ENCODE measurements around the gene CRIP1. TPM values are rescaled to one million over a fixed set of nuclear protein-coding genes. Genes with fewer than 3 reads are reported as not detected.

The CRIP1 gene
- polyA plus RNA-seq, 4 donors: 27.1 to 44.2 (median 36.0) TPM

- no peak for DNase-seq (ENCODE audit: low read depth in 4 of 4, low spot score in 3 of 4)
Observed at GRCh38 chr14:105479431-105480158, 7.1 kb upstream of the CRIP1 start.

- no peak for DNase-seq (ENCODE audit: low read depth in 4 of 4, low spot score in 3 of 4)
Observed at GRCh38 chr14:105480199-105480746, 6.4 kb upstream of the CRIP1 start.

- peak; percentile 84 to 93 (median 86) for DNase-seq (ENCODE audit: low read depth in 4 of 4, low spot score in 3 of 4)
Observed at GRCh38 chr14:105480807-105481801, 5.6 kb upstream of the CRIP1 start.

DNA sequence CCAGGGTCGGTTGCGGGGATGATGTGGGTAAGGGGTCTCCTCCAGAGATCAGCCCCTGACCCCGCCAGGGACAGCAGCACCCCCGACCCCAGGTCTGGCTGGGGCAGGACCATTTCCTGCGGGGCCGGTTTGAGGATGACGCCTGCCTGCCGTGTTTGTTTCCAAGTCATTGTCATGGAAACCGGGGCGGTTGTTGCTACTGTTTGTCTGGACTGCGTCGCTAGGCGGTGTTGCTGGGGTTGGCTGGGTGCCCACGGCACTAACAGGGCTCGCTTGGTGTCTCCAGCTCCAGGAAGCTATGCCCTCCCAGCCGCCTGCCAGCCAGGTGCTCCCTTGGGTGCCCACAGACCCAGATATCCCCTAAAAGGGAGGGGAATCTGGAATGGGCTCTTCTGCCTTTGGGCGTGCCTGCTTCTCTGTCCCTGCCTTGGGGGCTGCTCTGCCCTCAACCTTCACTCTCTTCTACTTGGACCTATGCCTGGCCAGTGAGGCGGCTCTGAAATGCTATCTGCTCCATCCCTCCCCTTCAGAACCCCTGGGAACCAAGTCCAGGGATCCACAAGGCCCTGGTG is 4.7 kb upstream of the CRIP1 start:
- peak; percentile 91 to 94 (median 92) for DNase-seq (ENCODE audit: low read depth in 4 of 4, low spot score in 3 of 4)

DNA sequence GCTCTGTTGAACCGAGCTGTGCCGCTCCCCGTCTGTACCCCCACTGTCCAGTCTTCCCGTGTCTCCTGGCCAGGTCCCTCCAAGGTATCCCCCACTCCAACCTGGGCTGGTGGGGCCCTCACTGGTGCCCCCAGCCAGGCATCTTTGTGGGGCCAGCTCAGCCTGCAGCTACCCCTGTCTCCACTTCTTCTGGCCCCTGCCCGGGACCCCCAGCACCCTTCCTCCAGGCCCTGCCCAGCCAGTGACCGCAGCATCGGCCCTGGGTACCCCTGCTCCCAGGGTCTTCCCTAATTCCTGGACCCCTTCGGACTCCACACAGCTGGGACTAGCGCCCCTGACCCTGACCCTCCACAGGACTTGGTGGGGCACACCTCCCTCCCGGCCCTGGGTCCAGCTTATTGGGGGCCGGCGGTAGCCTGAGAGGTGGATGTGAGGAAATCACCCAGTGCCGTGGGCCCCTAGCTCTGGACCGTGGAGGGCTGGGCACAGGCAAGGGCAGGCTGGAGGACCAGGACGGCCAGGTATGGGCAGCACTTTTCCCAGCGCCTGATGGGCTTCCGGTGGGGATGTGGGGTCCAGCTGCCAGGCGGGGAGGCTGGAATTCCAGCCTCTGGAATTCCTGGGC is 4.1 kb upstream of the CRIP1 start:
- DNase-seq (ENCODE audit: low read depth in 4 of 4, low spot score in 3 of 4): no peak

DNA sequence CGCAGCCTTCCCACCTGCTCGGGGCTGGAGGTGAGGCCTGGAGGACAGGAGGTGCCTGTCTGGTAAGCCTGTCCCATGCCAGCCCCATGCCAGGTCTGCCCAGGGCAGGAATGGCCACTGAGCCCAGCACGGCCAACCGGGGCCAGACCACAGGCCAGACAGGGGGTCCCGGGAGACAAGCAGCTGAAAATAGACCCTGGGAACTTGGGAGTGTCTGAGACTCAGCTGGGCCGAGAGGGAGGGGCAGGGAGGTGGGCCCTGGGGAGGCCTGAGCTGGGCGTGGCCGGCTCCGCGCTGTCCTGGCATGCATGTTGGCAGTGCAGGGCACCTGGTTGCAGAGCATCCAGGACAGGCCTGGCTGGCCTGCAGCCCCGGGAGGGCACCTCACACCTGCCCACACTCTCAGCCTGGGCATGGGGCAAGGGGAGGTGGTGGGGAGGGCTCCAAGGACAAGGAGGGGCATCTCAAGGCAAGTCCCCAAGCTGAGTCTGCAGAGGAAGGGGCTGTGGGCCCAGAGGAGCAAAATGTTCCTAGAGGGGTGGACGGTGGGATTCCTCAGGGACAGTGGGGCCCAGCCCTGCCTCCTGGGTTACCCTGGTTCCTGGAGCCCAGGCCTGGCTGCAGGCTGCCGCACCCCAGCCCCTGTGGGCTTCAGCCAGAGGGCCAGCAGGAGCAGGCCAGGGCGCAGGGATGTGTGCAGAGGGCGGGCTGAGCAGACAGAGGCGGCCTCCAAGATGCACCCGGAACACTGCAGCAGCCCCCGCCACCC is 3.2 kb upstream of the CRIP1 start:
- DNase-seq (ENCODE audit: low read depth in 4 of 4, low spot score in 3 of 4): no peak

- no peak for DNase-seq (ENCODE audit: low read depth in 4 of 4, low spot score in 3 of 4)
Observed at GRCh38 chr14:105484069-105484996, 2.4 kb upstream of the CRIP1 start.

GRCh38 chr14:105484997-105485393 is 1.7 kb upstream of the CRIP1 start:
- no peak for DNase-seq (ENCODE audit: low read depth in 4 of 4, low spot score in 3 of 4)

DNA sequence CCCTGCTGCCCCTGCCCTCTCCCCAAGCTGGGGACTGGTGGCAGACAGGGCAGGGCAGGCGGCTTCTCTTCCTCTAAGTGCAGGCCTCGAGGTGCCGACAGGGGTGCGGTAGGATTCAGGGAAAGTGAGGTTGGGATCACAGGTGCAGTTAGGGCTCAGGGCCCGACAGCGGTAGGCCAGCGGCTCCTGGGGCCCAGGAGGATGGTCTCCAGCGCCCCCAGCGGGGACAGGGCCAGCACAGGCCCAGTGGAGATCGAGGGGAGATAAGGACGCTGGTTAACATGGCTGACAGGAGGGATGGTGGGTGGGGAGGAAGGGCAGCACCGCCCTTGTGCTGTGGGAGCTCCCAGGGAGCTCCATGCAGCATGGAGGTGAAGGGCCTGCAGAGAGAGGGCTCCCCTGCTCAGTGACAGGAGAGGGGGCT is 935 bp upstream of the CRIP1 start:
- no peak for DNase-seq (ENCODE audit: low read depth in 4 of 4, low spot score in 3 of 4)

DNA sequence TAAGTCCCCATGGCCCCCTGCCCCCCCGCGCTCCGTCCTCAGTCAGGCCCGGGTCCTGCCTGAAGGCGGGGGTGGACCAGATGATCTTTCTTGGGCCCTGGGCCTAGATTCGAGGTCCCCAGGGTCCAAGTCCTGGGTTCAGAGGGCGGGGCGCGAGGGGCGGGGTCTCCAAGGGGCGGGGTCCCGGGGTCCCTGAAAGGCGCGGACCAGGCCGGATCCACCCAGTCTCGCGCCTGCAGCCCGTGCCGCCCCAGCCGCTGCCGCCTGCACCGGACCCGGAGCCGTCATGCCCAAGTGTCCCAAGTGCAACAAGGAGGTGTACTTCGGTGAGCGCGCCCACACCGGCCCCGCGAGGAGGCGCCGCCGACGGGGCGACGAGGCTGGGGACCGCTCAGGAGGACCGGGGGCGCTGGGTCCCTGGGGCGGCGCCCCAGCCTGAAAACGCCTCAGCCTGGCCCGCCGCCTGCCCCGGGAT is 325 bp downstream of the CRIP1 start:
- no peak for DNase-seq (ENCODE audit: low read depth in 4 of 4, low spot score in 3 of 4)

DNA sequence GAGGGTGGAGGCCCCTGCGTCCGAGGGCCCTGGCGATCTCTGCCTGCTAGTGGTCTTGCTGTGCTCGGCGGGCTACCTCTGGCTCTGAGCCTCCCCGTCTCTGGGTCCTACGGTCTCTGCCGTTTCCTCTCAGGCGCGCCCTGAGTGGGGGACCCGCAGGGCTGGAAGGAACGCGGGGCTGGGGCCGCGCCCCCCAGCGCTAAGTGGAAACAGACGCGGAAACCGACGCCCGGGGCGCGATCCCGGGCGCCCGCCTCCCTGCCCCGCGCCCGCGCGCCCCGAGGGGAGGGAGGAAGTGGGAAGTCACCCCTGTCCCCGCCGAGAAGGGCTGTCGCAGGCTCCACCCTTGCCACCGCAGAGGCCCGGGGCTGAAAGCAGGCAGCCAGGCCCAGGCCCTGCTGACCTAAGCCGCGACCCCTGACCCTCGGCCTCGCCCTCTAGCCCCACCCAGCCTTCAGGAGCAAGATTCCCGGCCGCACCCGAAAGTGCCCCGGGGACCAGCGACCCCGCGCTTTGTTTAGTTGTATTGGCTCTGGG is 831 bp downstream of the CRIP1 start:
- no peak for DNase-seq (ENCODE audit: low read depth in 4 of 4, low spot score in 3 of 4)

- DNase-seq (ENCODE audit: low read depth in 4 of 4, low spot score in 3 of 4): no peak
Observed at GRCh38 chr14:105487986-105488777, 1.5 kb downstream of the CRIP1 start.

GRCh38 chr14:105488781-105489541 is 2.3 kb downstream of the CRIP1 start:
- DNase-seq (ENCODE audit: low read depth in 4 of 4, low spot score in 3 of 4): no peak

DNA sequence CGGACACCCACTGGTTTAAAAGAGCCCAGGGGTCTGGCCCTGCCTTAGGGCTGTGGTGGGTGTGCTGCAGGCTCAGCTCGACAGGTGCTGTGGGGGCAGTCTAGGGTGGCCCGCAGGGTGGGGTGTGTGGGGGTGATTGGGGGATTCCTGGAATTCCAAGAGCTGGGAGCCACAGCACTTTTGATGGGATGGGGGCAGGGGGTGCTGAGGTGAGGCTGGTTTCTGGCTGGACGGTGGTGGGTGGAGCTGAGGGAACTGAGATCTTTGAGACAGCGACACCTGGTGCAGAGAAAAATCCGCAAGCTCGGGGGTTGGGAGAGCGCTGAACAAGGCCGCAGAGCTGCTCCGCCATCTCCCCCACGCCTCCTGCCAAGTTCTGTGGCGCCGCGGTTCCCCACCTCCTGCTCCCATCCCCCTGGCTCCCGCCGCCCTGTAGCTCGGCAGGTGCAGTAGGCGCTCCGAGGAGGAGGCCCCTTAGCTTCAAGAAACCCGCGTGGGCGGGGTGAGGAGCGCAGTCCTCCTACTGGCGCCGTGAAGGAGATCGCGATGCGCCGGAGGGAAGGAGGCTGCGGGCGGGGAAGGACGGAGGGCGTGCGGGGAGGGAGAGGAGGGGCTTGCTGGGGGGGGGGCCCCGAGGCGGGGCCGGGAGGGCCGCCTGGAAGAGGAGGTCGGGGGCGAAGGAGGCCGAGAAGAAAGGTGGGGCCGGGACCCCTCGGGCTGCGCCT is 3.0 kb downstream of the CRIP1 start:
- DNase-seq (ENCODE audit: low read depth in 4 of 4, low spot score in 3 of 4): peak in 3 of 4 donors; percentile 81 to 90 (median 84)

- no peak for DNase-seq (ENCODE audit: low read depth in 4 of 4, low spot score in 3 of 4)
Observed at GRCh38 chr14:105490267-105490571, 3.5 kb downstream of the CRIP1 start.

All from right renal pelvis (tissue), 4 donors.